OCI-LY7 (cell line): ENCODE data around the gene BSG.

Source experiments
- CTCF ChIP-seq: fragments of 200-600 bp; sonication (generic); conservative IDR thresholded peaks from 2 replicates; pipeline ENCODE4 v1.5.1; 2014; ENCODE audit warnings: mild to moderate bottlenecking, antibody characterized with exemption, low read length, moderate library complexity, mixed read lengths
- EZH2phosphoT487 ChIP-seq: fragments of 200-600 bp; sonication (generic); IDR thresholded peaks from 2 replicates; pipeline ENCODE4 v1.6.1; 2018; ENCODE audit warnings: low read depth, borderline replicate concordance, mild to moderate bottlenecking, mixed run types, antibody characterized with exemption, low read length, moderate library complexity, mixed read lengths

DNA sequence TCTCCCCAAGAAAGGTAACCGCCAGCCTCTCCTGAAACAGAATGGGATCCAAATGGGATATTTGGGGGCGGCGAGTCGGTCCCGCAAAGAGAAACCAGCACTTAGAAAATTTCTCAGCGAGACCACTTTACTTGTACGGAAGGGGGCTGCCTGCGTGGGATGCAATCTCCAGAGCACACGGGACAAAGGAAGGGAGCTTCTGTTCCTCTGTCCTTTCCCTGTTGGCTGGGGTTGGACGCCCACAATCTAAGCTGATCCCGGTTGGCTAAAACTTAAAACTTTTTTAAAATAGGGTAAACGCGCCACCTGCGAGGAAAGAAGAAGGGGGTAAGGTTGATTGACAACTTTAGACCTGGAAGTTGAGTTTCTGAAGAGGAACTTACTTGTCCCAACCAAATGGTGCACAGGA is 826 bp upstream of the BSG start:
- TF ChIP-seq CTCF (no peak), EZH2phosphoT487 (no peak)
